HCT116 (cell line): ENCODE measurements around the gene AEBP1.

Experiments used
- CEBPB ChIP-seq: IDR thresholded peaks from 2 replicates; pipeline ENCODE4 v1.6.1; 2012; ENCODE audit warnings: low read depth
- EGR1 ChIP-seq: IDR thresholded peaks from 2 replicates; pipeline ENCODE4 v1.6.1; 2012; ENCODE audit warnings: low read depth
- EZH2 ChIP-seq: fragments of 200-600 bp; sonication (generic); IDR thresholded peaks from 2 replicates; pipeline ENCODE4 v1.6.1; 2017; ENCODE audit warnings: antibody characterized with exemption, mixed run types
- JUND ChIP-seq: IDR thresholded peaks from 2 replicates; pipeline ENCODE4 v1.6.1; 2012
- POLR2A ChIP-seq: IDR thresholded peaks from 2 replicates; pipeline ENCODE4 v1.7.0; 2011; ENCODE audit warnings: borderline replicate concordance; ENCODE audit not compliant: insufficient read depth, insufficient read length; ENCODE audit errors: extremely low read depth
- POLR2AphosphoS5 ChIP-seq: IDR thresholded peaks from 2 replicates; pipeline ENCODE4 v1.6.1; 2011; ENCODE audit warnings: mild to moderate bottlenecking, low read depth, low read length, moderate library complexity
- RAD21 ChIP-seq: IDR thresholded peaks from 2 replicates; pipeline ENCODE4 v1.6.1; 2012; ENCODE audit warnings: low read depth, mild to moderate bottlenecking
- ZNF274 ChIP-seq: fragments of 200-500 bp; sonication (Bioruptor generic); IDR thresholded peaks from 2 replicates; pipeline ENCODE4 v1.6.1; 2014; ENCODE audit warnings: mild to moderate bottlenecking, low read depth, low read length, inconsistent platforms
- TF ChIP-seq, protein P1 (sequence below), 3 experiments: fragments of 200-600 bp in 1 of 3; sonication (generic) in 1 of 3; IDR thresholded peaks in 2 of 3; conservative IDR thresholded peaks in 1 of 3; 2 replicates each; pipeline ENCODE4 v1.5.1; 2012 to 2017; ENCODE audit warnings: low read depth in 2 of 3, low read length in 2 of 3, antibody characterized with exemption in 1 of 3, borderline replicate concordance in 1 of 3, control low read depth in 1 of 3, mild to moderate bottlenecking in 1 of 3, mixed read lengths in 1 of 3, mixed run types in 1 of 3, moderate library complexity in 1 of 3; ENCODE audit not compliant: insufficient read depth in 1 of 3

DNA sequence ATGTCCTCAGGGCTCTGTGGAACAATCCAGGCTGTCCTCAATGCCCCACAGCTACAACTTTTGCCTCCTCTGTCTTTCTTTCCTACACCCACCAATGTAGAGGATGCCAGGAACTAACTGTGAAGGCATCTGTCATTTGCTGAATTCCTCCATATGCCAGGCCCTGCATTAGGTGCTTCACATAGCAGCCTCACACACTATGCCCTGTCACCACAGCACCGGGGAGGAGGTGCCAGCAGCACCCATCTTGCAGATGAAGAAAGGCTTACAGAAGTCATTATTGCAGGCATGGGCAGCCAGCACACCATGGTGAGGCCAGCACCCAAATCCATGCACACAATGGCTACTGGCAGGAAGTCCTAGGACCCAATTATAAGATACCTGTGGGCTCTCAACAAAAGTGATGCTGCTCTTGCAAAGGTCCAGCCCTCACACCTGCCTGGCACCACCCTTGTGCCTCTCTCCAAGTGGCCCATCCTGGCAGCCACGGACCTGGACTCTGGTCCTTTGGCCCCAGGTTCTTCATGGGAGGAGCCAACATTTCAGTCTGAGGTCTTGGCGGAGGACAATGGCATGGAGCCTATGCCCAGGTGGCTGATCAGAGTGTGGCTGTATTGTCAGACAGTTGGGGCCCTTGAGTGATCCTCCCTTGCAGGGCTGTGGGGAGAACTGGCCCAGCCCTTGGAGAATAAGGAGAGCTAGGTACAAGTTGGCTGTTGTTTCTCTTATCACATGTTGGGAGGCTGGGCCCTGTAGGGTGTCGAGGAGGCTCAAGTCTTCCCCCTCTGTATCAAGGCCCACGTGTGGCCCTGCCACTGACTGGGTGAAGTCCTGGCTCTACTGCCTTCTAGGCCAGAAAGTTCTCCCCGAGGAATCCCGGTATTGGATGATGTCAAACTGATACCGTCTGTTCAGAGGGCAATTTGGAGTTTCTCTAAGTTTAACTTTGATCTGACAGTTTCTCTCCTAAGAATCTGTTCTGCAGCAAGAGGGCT is 51.3 kb downstream of the AEBP1 start:
- TF ChIP-seq, protein P1, sequence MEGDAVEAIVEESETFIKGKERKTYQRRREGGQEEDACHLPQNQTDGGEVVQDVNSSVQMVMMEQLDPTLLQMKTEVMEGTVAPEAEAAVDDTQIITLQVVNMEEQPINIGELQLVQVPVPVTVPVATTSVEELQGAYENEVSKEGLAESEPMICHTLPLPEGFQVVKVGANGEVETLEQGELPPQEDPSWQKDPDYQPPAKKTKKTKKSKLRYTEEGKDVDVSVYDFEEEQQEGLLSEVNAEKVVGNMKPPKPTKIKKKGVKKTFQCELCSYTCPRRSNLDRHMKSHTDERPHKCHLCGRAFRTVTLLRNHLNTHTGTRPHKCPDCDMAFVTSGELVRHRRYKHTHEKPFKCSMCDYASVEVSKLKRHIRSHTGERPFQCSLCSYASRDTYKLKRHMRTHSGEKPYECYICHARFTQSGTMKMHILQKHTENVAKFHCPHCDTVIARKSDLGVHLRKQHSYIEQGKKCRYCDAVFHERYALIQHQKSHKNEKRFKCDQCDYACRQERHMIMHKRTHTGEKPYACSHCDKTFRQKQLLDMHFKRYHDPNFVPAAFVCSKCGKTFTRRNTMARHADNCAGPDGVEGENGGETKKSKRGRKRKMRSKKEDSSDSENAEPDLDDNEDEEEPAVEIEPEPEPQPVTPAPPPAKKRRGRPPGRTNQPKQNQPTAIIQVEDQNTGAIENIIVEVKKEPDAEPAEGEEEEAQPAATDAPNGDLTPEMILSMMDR (IDR thresholded peaks at IDR 0.05 in 2 of 3, conservative IDR thresholded peaks at IDR 0.05 in 1 of 3; ENCODE audit: borderline replicate concordance in 1 of 3, insufficient read depth in 1 of 3, low read depth in 2 of 3, low read length in 2 of 3), result no peak
- TF ChIP-seq POLR2AphosphoS5 (no peak), JUND (no peak), POLR2A (no peak), ZNF274 (no peak), CEBPB (no peak), EZH2 (no peak), EGR1 (no peak), RAD21 (no peak)
